Large intestine (tissue), 3 donors: ENCODE measurements around the gene NCAPG2. TPM values are rescaled to one million over a fixed set of nuclear protein-coding genes. Genes with fewer than 3 reads are reported as not detected.

Experiments
- DNase-seq, 2 donors: peaks; one replicate each; pipeline versions ENCODE4 v3.0.0 to v3.0.0-alpha.2; 2013
- H3K27ac ChIP-seq: one replicate; pipeline ENCODE4 v1.5.1; 2013; ENCODE audit warnings: low read length
- H3K27me3 ChIP-seq: 2 replicates; pipeline ENCODE4 v1.6.1; 2013; ENCODE audit warnings: low read length; ENCODE audit not compliant: control insufficient read depth, insufficient read depth
- H3K36me3 ChIP-seq: 2 replicates; pipeline ENCODE4 v1.6.1; 2013; ENCODE audit warnings: low read length; ENCODE audit not compliant: control insufficient read depth, insufficient read depth
- H3K4me1 ChIP-seq: one replicate; pipeline ENCODE4 v1.6.1; 2013; ENCODE audit warnings: low read length; ENCODE audit not compliant: control insufficient read depth, insufficient read depth
- H3K4me3 ChIP-seq: one replicate; pipeline ENCODE4 v1.5.1; 2013; ENCODE audit warnings: low read length
- H3K9me3 ChIP-seq: one replicate; pipeline ENCODE4 v1.6.1; 2013; ENCODE audit warnings: mild to moderate bottlenecking, low read depth, low read length, moderate library complexity; ENCODE audit not compliant: control insufficient read depth
- WGBS: methylation state at CpG from one replicate; pipeline ENCODE4 v1.1.5; 2013; ENCODE audit warnings: low lambda C conversion rate; ENCODE audit not compliant: insufficient coverage; 5-methylcytosine and 5-hydroxymethylcytosine counted together
- polyA plus RNA-seq: library from polyadenylated mRNA; unstranded; fragments of 120-200 nt; gene quantifications from one replicate; pipeline ENCODE4 v1.2.1, GENCODE V29; 2013

NCAPG2 gene
- polyA plus RNA-seq, 1 donor: 12.5 TPM

DNA sequence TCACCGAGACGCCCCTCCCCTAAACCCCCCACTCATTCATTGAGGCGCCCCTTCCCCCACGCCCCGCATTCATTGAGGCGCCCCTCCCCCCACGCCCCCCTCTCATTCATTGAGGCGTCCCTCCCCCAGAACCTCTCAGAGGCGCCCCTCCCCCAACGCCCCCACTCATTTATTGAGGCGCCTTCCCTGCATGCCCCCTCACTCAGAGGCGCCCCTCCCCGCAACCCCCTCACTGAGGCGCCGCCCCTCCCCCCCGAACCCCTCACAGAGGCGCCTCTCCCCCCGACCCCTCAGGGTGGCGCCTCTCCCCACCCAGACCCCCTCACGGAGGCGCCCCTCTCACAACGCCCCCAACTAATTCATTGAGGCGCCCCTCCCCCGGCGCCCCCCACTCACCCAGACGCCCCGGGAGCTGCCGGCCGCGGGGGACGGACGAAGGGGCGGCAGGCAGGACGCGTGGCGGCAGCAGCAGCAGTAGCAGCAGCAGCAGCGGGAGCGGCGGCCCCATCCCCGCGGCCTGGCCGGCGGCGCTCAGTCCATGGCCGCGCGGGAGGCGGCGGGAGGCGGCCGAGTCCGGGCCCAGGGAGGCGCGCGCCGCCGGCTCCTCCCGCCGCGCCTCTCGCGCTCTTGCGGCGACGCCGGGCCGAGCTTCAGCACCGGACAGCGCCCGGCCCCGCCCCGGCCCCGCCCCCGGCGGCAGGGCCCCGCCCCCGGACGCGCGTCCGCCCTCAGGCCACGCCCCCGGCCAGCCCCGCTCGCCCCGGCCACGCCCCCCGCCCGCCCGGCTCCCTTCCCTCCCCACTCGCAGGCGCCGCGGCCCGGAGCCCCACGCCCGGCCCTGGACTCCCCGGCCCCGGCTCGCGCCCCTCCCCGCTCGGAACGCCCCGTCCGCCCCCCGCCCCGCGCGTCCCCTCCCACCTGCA, 117.2 kb downstream of the NCAPG2 start, which contains the start of gene PTPRN2:
Gene PTPRN2, minus strand, starts transcription at position 662 of the 923 bp plus-strand sequence.
- Histone ChIP-seq H3K9me3 (peaks cover 5% of the 10 kb centered on the region), H3K27ac (no peak within 1 kb of the TSS), H3K4me1 (peaks cover 19% of the 10 kb centered on the region), H3K36me3 (no peaks in the 10 kb centered on the region), H3K4me3 (no peak within 1 kb of the TSS), H3K27me3 (peaks cover 46% of the 10 kb centered on the region)
- no CpG with 5 or more reads among the region's 110 CpGs for WGBS
- DNase-seq: peak; percentile 20 to 53

DNA sequence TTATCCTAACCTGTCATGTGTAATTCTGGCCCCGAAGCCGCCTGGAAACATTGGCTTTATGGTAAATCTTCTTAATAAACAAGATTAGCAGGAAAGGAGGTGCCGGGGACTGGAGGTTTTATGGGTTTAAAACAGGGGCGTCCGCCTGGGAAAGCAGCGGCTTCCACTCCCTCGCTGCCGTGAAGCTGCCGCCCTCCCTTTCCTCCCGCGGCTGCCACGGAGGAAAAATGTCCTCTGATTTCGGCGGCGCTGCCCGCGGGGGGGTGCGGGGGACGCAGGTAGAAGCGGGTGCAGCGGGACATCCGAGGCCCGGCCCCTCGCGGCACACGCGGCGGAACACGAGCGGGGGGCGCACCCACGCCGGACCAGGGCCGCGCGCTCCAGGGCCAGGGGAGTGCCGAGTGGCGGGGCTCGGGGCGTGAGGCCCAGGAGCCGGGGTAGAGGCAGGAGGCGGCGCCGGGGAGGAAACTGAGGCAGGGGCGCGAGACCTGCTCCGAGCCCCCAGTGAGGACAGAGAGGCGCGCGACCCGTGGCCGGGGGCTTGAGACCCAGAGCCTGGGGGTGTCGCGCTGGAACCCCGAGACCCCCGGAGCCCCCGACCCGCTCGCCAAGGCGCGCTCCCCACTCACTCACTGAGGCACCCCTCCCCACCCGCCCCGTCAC, 118.0 kb downstream of the NCAPG2 start:
- no peaks in the 10 kb centered on the region for H3K36me3 ChIP-seq
- DNase-seq: no peak
- H3K4me1 ChIP-seq: peaks cover 24% of the 10 kb centered on the region
- H3K9me3 ChIP-seq: peaks cover 5% of the 10 kb centered on the region
- no peak overlapping the region for H3K27ac ChIP-seq
- H3K27me3 ChIP-seq: peaks cover 46% of the 10 kb centered on the region
- H3K4me3 ChIP-seq: peak overlapping the region; percentile 21
- no CpG with 5 or more reads among the region's 63 CpGs for WGBS

DNA sequence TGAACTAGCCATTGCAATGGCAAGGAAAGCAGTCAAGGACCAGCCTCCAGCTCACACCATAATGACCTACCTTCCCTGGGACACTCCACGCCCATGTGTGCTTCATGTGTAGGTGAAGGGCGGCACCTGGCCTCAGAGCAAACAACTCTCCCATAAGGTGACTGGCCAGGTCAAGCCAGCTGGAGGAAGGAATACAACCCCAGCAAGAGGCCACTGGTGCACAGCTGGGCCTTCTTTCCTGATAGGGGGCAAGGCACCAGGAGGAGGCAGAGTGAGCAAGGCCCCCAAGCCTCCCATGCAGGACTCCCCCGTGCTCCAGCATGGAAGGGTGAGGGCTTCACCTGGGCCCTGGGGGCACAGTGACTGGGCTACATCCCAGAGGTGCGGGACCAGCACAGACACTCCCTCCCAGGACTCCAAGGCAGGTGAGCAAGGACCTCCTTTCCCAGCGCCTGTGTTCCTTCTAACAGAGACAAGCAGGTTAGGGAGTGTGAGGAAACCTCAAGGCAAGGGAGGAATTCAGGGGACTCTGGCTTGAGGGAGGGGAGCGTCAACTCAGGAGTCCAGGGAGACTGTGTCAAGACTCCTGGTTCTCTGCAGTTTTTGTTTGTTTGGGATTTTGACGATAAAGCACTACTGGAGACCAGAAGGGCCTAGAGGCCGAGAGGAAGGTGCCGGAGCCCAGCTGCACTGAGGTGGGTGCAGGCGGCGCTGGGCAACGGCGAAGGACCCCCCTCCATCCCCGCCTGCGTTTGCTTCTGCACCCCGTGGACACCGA, 118.7 kb downstream of the NCAPG2 start:
- Histone ChIP-seq H3K36me3 (no peaks in the 10 kb centered on the region), H3K27ac (no peak overlapping the region), H3K9me3 (peaks cover 5% of the 10 kb centered on the region), H3K4me3 (peak overlapping the region; percentile 21), H3K4me1 (peaks cover 31% of the 10 kb centered on the region), H3K27me3 (peaks cover 46% of the 10 kb centered on the region)
- no CpG with 5 or more reads among the region's 17 CpGs for WGBS
- no peak for DNase-seq

DNA sequence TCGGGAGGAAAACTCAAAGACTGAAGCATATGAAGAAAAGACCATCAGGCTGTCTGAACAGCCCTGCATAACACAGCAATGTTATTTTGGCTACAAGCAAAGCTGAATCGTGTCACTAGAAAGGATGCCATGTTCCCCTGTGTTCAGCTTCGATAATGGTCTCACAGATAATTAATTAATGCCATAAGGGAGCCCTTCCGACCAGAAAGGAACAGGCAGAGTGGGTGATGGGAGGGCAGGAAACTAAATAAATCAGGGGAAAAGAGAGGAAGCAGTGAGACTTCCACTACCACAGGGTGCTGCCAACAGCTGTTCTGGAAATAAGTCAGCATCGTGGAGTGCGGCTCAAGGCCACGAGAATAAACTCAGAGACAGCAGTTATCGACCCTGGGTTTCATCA, 120.2 kb downstream of the NCAPG2 start:
- H3K9me3 ChIP-seq: peaks cover 8% of the 10 kb centered on the region
- H3K27me3 ChIP-seq: peaks cover 42% of the 10 kb centered on the region
- H3K4me3 ChIP-seq: no peak overlapping the region
- DNase-seq: no peak
- no peaks in the 10 kb centered on the region for H3K36me3 ChIP-seq
- no peak overlapping the region for H3K27ac ChIP-seq
- no CpG with 5 or more reads among the region's 8 CpGs for WGBS
- H3K4me1 ChIP-seq: peaks cover 27% of the 10 kb centered on the region

DNA sequence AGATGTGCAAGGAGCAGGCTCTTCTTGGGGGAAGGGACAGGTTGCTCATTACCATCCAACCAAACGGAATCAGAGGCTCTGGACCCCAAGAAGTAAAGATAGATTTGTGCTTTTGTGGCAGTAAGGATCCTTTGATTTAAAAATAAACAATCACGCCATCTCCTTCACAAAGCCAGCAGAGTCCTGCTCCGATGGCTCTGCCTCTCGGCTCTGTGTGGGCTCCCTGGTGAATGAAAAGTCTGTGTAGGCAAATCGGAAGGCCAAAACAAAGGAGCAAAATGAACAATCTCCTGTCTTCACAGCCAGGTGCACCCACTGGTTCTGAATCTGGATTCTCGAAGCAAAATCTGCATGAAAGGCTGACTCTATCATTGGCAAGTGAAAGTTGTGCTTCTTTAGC, 120.8 kb downstream of the NCAPG2 start:
- H3K27me3 ChIP-seq: peaks cover 36% of the 10 kb centered on the region

DNA sequence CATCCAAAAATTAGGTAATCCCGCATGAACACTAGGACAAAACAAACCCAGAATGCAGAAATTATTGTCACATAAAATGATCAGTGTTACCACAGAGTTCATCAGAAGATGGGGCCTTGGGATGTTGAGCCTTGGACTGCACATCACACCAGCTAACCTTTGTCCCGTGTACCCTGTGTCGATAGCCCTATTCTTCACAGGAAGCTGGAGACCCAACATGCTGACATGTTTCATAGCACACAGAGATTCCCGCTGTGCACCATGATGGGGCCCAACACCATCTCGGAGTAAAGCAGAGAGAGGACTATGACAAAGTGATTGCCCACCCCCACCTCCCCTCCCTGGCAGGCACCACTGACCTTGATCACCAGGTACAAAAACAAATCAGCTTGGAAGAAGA, 121.5 kb downstream of the NCAPG2 start:
- no CpG with 5 or more reads among the region's 5 CpGs for WGBS
- no peak overlapping the region for H3K4me3 ChIP-seq
- no peak for DNase-seq
- H3K27ac ChIP-seq: no peak overlapping the region
- peaks cover 8% of the 10 kb centered on the region for H3K9me3 ChIP-seq
- H3K27me3 ChIP-seq: peaks cover 29% of the 10 kb centered on the region
- H3K4me1 ChIP-seq: peaks cover 24% of the 10 kb centered on the region
- H3K36me3 ChIP-seq: no peaks in the 10 kb centered on the region

More for the DNA sequence above, 120.8 kb downstream of the NCAPG2 start:
- no peaks in the 10 kb centered on the region for H3K36me3 ChIP-seq
- no peak overlapping the region for H3K27ac ChIP-seq
- peaks cover 27% of the 10 kb centered on the region for H3K4me1 ChIP-seq
- peaks cover 8% of the 10 kb centered on the region for H3K9me3 ChIP-seq
- no peak for DNase-seq
- H3K4me3 ChIP-seq: no peak overlapping the region
- WGBS: no CpG with 5 or more reads among the region's 6 CpGs

DNA sequence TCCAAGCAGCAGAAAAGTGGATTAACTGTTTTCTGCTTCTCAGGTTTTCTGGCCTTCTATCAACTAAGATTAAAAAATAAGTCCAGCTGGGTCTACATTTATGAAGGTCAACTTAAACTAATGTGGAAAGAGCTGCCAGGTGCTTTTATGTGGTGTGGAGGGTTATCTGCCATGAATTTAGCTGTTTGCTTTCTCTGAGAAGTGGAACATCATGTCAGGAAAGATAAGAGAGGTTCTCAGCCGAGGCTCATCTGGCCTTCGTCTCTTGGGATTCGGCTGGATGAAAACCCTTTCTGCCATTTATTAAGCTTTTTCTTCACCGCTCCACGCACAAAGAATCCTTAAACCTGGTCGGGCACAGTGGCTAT, 122.5 kb downstream of the NCAPG2 start:
- peak overlapping the region; percentile 64 for H3K27ac ChIP-seq
- no peak for DNase-seq
- WGBS: no CpG with 5 or more reads among the region's 6 CpGs
- peaks cover 8% of the 10 kb centered on the region for H3K9me3 ChIP-seq
- no peaks in the 10 kb centered on the region for H3K36me3 ChIP-seq
- peaks cover 24% of the 10 kb centered on the region for H3K4me1 ChIP-seq
- peaks cover 27% of the 10 kb centered on the region for H3K27me3 ChIP-seq
- H3K4me3 ChIP-seq: no peak overlapping the region

DNA sequence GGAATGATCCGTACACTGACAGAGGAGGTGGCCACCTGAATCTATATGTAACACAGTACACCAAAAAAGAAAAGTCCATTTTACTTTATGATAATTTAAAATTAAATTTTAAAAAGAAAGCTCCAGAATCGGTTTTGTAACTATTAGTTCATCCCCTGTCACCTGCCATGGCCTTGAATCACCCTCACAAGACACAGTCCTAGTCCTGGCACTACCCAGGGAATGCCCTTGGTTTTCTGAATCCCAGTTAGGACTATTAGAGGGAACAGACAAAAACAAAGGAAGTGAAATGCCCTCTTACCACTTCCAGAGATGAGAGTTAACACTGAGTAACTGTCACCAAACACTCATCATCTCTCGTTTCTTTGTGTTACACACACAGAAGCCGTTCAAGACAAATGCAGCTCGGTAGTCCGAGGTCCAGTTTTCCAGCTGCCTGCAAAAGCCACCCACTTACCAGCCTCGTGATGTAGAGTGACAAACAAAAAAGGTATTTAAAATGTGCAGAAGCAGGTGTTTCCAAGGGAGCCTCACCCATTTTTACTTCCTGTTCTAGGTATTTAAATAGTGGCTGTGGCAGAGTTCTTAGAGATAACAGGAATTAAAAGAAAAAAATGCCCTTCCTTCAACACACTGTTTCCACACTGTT, 123.0 kb downstream of the NCAPG2 start:
- Histone ChIP-seq H3K36me3 (no peaks in the 10 kb centered on the region), H3K4me3 (no peak overlapping the region), H3K9me3 (peaks cover 8% of the 10 kb centered on the region), H3K27me3 (peaks cover 24% of the 10 kb centered on the region), H3K4me1 (peaks cover 24% of the 10 kb centered on the region), H3K27ac (peak overlapping the region; percentile 84)
- WGBS: 0% methylated on average over 3 of the region's 7 CpGs
- peak; percentile 78 to 90 for DNase-seq
